SU-DHL-6 (cell line): Measurements from ENCODE around the gene KIF16B.

Experiments
- CTCF ChIP-seq: fragments of 200-600 bp; sonication (generic); IDR thresholded peaks from one replicate; pipeline ENCODE4 v1.5.1; 2017; ENCODE audit warnings: antibody characterized with exemption, mild to moderate bottlenecking, low read length, moderate library complexity; ENCODE audit not compliant: insufficient read depth, poor library complexity, severe bottlenecking
- EZH2phosphoT487 ChIP-seq: fragments of 200-600 bp; sonication (generic), shearing (Covaris generic); conservative IDR thresholded peaks from 2 replicates; pipeline ENCODE4 v1.6.1; 2018; ENCODE audit warnings: mild to moderate bottlenecking, antibody characterized with exemption, low read length, moderate library complexity, mixed read lengths

DNA sequence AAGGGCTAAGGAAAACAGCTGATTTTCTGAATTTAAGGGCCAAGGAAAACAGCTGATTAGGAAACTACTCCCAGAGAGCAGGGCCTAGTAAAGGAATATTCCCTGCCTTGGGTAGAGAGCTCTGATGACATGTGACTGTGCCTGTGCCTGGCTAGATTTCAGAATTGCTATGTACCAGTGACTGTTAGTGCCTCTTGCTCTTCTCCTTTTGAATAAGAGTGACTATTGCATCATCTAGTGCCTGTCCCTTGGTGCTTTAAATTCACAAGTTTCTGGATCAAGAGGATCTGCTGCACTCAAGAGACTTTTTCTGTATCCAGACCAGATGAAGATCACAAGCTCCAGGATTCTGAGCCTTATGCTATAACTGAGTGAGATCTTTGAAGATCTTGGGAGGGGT lies 332.9 kb downstream of the KIF16B start:
- TF ChIP-seq CTCF (no peak), EZH2phosphoT487 (no peak)
